Heart left ventricle (tissue), 16 donors: ENCODE measurements around the gene SLC25A4. TPM values are rescaled to one million over a fixed set of nuclear protein-coding genes. Genes with fewer than 3 reads are reported as not detected.
A peak's percentile ranks its signal among the peaks of the same experiment; 100 is the strongest.

ENCODE experiments used
- ATAC-seq, 4 donors: fragments of 200-7000 bp; cut with Tn5 transposase; one replicate each; pipeline ENCODE4 v1.9.1; 2020 to 2022; ENCODE audit warnings: moderate library complexity in 4 of 4, mild to moderate bottlenecking in 3 of 4, moderate number of reproducible peaks in 1 of 4
- DNase-seq, 5 donors: peaks; one replicate each; pipeline ENCODE4 v3.0.0-alpha.2; 2020
- H3K27ac ChIP-seq, 12 donors: fragments of 200-600 bp; sonication (generic) in 4 of 12; one replicate each; pipeline versions ENCODE4 v1.5.0 to v1.8.0; 2016 to 2022; ENCODE audit warnings: mild to moderate bottlenecking in 2 of 12
- H3K27me3 ChIP-seq, 9 donors: fragments of 200-600 bp; sonication (generic) in 2 of 9; one replicate each; pipeline versions ENCODE4 v1.5.1 to v1.8.0; 2016 to 2022; ENCODE audit warnings: mild to moderate bottlenecking in 3 of 9
- H3K36me3 ChIP-seq, 9 donors: fragments of 200-600 bp; sonication (generic) in 2 of 9; one replicate each; pipeline versions ENCODE4 v1.5.0 to v1.8.0; 2018 to 2022; ENCODE audit warnings: mild to moderate bottlenecking in 2 of 9
- H3K4me1 ChIP-seq, 12 donors: fragments of 200-600 bp; sonication (generic) in 4 of 12; one replicate each; pipeline versions ENCODE4 v1.5.0 to v1.8.0; 2016 to 2022; ENCODE audit warnings: mild to moderate bottlenecking in 3 of 12
- H3K4me3 ChIP-seq, 12 donors: fragments of 200-600 bp; sonication (generic) in 4 of 12; one replicate each; pipeline versions ENCODE4 v1.5.0 to v1.8.0; 2017 to 2022; ENCODE audit warnings: mild to moderate bottlenecking in 9 of 12, moderate library complexity in 4 of 12
- H3K9me3 ChIP-seq, 12 donors: fragments of 200-600 bp; sonication (generic) in 4 of 12; one replicate each; pipeline versions ENCODE4 v1.5.0 to v1.8.0; 2016 to 2022; ENCODE audit warnings: mild to moderate bottlenecking in 1 of 12
- CTCF ChIP-seq, 12 donors: fragments of 200-600 bp; sonication (generic) in 4 of 12; IDR thresholded peaks; one replicate each; pipeline versions ENCODE4 v1.5.0 to v1.8.0; 2018 to 2022; ENCODE audit warnings: antibody characterized with exemption in 12 of 12, mild to moderate bottlenecking in 5 of 12
- POLR2A ChIP-seq, 2 donors: fragments of 450-650 bp; IDR thresholded peaks; one replicate each; pipeline ENCODE4 v1.6.1; 2017; ENCODE audit warnings: antibody characterized with exemption in 2 of 2, mild to moderate bottlenecking in 2 of 2, moderate library complexity in 2 of 2
- WGBS, 4 donors: extraction: QIAGEN DNeasy Blood & Tissue Kit in 2 of 4; methylation state at CpG; one replicate each; pipeline versions ENCODE4 v1.1.5 to v1.1.7; 2013 to 2018; 5-methylcytosine and 5-hydroxymethylcytosine counted together
- intact Hi-C, 10 donors: fragments of 100-400 bp; cut with DNase I; formaldehyde crosslinking; loops; one replicate each; pipeline versions ENCODE4 v1.11.1 to v1.14.2; 2022
- polyA plus RNA-seq, 2 donors: library from polyadenylated mRNA; stranded (reverse); fragments of 200-250 nt; gene quantifications; one replicate each; pipeline ENCODE4 v1.2.3, GENCODE V29; 2013
- total RNA-seq, 9 donors: library from RNA; depleted of rRNA in 2 of 9; stranded (reverse); fragments of >200 nt in 2 of 9; fragmentation: NEBNext Ultra II Directional in 3 of 9; extraction: Animal tissue kit (Norgen Biotek cat#: 25700) in 3 of 9; gene quantifications; one replicate each; pipeline versions ENCODE4 v1.1.0 to v1.2.4, GENCODE V29; 2016 to 2023
- donor health status: ischemic (EF 13 %, LVEDD 7.1; RV severe dilation, severe dysfunction).
- donor health status: healthy with polysubstance abuse.
- donor health status: DM: no; HTN: yes; CAD: no.
- donor health status: DM: no; HTN: no; CAD: no.
- donor health status: ischemic (EF 25% LVEDD 6.9; RV normal size, moderate dysfunction).
- donor health status: ischemic (EF 25% LVEDD 5.7; RV mildly dilated, moderate dysfunction).
- donor health status: healthy.
- donor health status: DM: yes; HTN: yes; CAD: no.
- donor health status: ischemic (EF 35%, LVEDD 5.7; RV mildly dilated, moderate dysfunction).
- donor health status: nonischemic (EF 11% LVEDD 7.7; RV severe dilation, severe dysfunction).
- donor health status: DM: yes; HTN: yes; CAD: no.
- donor health status: PGD.
- donor health status: ischemic (EF 29% LVEDD 5.4; RV normal size, mild dysfunction).
- donor health status: nonischemic (EF 23%, LVEDD 6.1; RV moderate dilation, normal function).

SLC25A4 gene
- total and polyA plus RNA-seq, 11 donors: 878 to 2,214 (median 1,482) TPM

- H3K27ac ChIP-seq: no peak overlapping the region
- no peaks in the 10 kb centered on the region for H3K36me3 ChIP-seq
- TF ChIP-seq POLR2A (IDR thresholded peaks at IDR 0.05) (no peak), CTCF (IDR thresholded peaks at IDR 0.05) (no peak)
- H3K4me3 ChIP-seq: no peak overlapping the region
- ATAC-seq (no peak), DNase-seq (no peak)
- H3K9me3 ChIP-seq: no peaks in the 10 kb centered on the region
- H3K4me1 ChIP-seq: peaks cover 0 to 4% (median 0%) of the 10 kb centered on the region in 12 donors
- intact Hi-C loops: loop anchor here in 8 of 10 donors (5.0 to 10.0 kb wide), 5 partner anchors 34 to 354 kb away; no protein-coding TSS in a partner anchor
- H3K27me3 ChIP-seq: no peaks in the 10 kb centered on the region
Observed at GRCh38 chr4:185098474-185098873, 44.6 kb upstream of the SLC25A4 start.

- Histone ChIP-seq H3K9me3 (no peaks in the 10 kb centered on the region), H3K4me3 (no peak overlapping the region), H3K27me3 (no peaks in the 10 kb centered on the region), H3K27ac (no peak overlapping the region), H3K4me1 (peaks cover 0 to 4% (median 0%) of the 10 kb centered on the region in 12 donors), H3K36me3 (no peaks in the 10 kb centered on the region)
- WGBS, 4 donors: 33 to 49% (median 43%) methylated on average over 3 to 8 of the region's 8 CpGs
- DNase-seq: no peak
- peak in 2 of 4 donors; percentile 24 to 37 for ATAC-seq
- intact Hi-C loops: loop anchor here in 8 of 10 donors (5.0 to 10.0 kb wide), 5 partner anchors 33 to 354 kb away; no protein-coding TSS in a partner anchor
- TF ChIP-seq POLR2A (IDR thresholded peaks at IDR 0.05) (no peak), CTCF (IDR thresholded peaks at IDR 0.05) (peak in 2 of 12 donors; percentile 21 to 35)
Observed at GRCh38 chr4:185099024-185099682, 43.9 kb upstream of the SLC25A4 start.

GRCh38 chr4:185099940-185100339, 43.1 kb upstream of the SLC25A4 start:
- no peak overlapping the region for H3K27ac ChIP-seq
- WGBS, 4 donors: 64 to 77% (median 73%) methylated on average over 8 of the region's 8 CpGs; no CpG with 5 or more reads in 1 of the 4 donors
- intact Hi-C loops: loop anchor here in 8 of 10 donors (5.0 to 10.0 kb wide), 5 partner anchors 32 to 355 kb away; no protein-coding TSS in a partner anchor
- H3K4me1 ChIP-seq: peaks cover 0 to 4% (median 0%) of the 10 kb centered on the region in 12 donors
- H3K4me3 ChIP-seq: no peak overlapping the region
- no peaks in the 10 kb centered on the region for H3K27me3 ChIP-seq
- H3K36me3 ChIP-seq: no peaks in the 10 kb centered on the region
- no peaks in the 10 kb centered on the region for H3K9me3 ChIP-seq
- DNase-seq (no peak), ATAC-seq (no peak)
- TF ChIP-seq CTCF (IDR thresholded peaks at IDR 0.05): no peak
- TF ChIP-seq POLR2A (IDR thresholded peaks at IDR 0.05): no peak

- Histone ChIP-seq H3K9me3 (no peaks in the 10 kb centered on the region), H3K4me1 (peaks cover 0 to 4% (median 0%) of the 10 kb centered on the region in 12 donors), H3K27me3 (no peaks in the 10 kb centered on the region), H3K27ac (no peak overlapping the region), H3K4me3 (no peak overlapping the region), H3K36me3 (no peaks in the 10 kb centered on the region)
- ATAC-seq (no peak), DNase-seq (no peak)
- intact Hi-C loops: no loop called here
- TF ChIP-seq CTCF (IDR thresholded peaks at IDR 0.05): no peak
- no peak for TF ChIP-seq POLR2A (IDR thresholded peaks at IDR 0.05)
- 92 to 98% (median 94%) methylated on average over 5 to 7 of the region's 7 CpGs for WGBS, 4 donors
Observed at GRCh38 chr4:185100423-185100822, 42.6 kb upstream of the SLC25A4 start.
